Raji (cell line): ENCODE results near the gene HDAC10.

Source experiments
- POLR2A ChIP-seq: IDR thresholded peaks from 2 replicates; pipeline ENCODE4 v1.6.1; 2011; ENCODE audit warnings: low read depth, low read length, control low read depth; ENCODE audit not compliant: insufficient read depth

The HDAC10 gene

GRCh38 chr22:50210378-50211139, 40.5 kb downstream of the HDAC10 start:
- TF ChIP-seq POLR2A = no peak

- no peak for TF ChIP-seq POLR2A
Measured at GRCh38 chr22:50209893-50210292, 41.2 kb downstream of the HDAC10 start.

GRCh38 chr22:50208939-50209892, 41.8 kb downstream of the HDAC10 start:
- no peak for TF ChIP-seq POLR2A

- no peak for TF ChIP-seq POLR2A
Measured at GRCh38 chr22:50208430-50208938, 42.6 kb downstream of the HDAC10 start.

- no peak for TF ChIP-seq POLR2A
Measured at GRCh38 chr22:50207383-50208140, 43.5 kb downstream of the HDAC10 start.

- no peak for TF ChIP-seq POLR2A
Measured at GRCh38 chr22:50206599-50206998, 44.5 kb downstream of the HDAC10 start.

GRCh38 chr22:50205781-50206569, 45.1 kb downstream of the HDAC10 start:
- TF ChIP-seq POLR2A = 0 out of 2 replicates have a peak, but pooled peaks have one; percentile 11

- TF ChIP-seq POLR2A = no peak
Measured at GRCh38 chr22:50204571-50204970, 46.5 kb downstream of the HDAC10 start.

GRCh38 chr22:50203288-50203687, 47.8 kb downstream of the HDAC10 start:
- no peak for TF ChIP-seq POLR2A

GRCh38 chr22:50202130-50202666, 48.9 kb downstream of the HDAC10 start:
- no peak for TF ChIP-seq POLR2A

GRCh38 chr22:50201191-50202129, 49.6 kb downstream of the HDAC10 start:
- TF ChIP-seq POLR2A = no peak

GRCh38 chr22:50200461-50201190, 50.4 kb downstream of the HDAC10 start, which contains the start of gene SELENOO:
Gene SELENOO, plus strand, starts transcription at chr22:50201011. Its CDS starts 26 bp downstream, at chr22:50201037.
- peak; percentile 71 for TF ChIP-seq POLR2A

GRCh38 chr22:50199829-50200460, 51.1 kb downstream of the HDAC10 start:
- TF ChIP-seq POLR2A = no peak
